PC-9 (cell line): Measurements from ENCODE around the gene GMPPA.

ENCODE experiments used
- CTCF ChIP-seq: fragments of 200-600 bp; sonication (generic); conservative IDR thresholded peaks from 2 replicates; pipeline ENCODE4 v1.6.1; 2017; ENCODE audit warnings: mixed run types, antibody characterized with exemption, mild to moderate bottlenecking, moderate library complexity
- EZH2 ChIP-seq: fragments of 200-600 bp; sonication (generic); IDR thresholded peaks from 2 replicates; pipeline ENCODE4 v1.8.0; 2017; ENCODE audit warnings: antibody characterized with exemption, low read depth

GRCh38 chr2:219461669-219462068, 37.0 kb upstream of the GMPPA start:
- no peak for TF ChIP-seq EZH2
- no peak for TF ChIP-seq CTCF
